Fibroblast of lung (primary cell): ENCODE measurements around the gene RASA1. TPM values are rescaled to one million over a fixed set of nuclear protein-coding genes. Genes with fewer than 3 reads are reported as not detected.

ENCODE experiments used
- DNase-seq, 2 donors: peaks; one replicate each; pipeline versions ENCODE4 v3.0.0 to v3.0.0-alpha.2; 2010; ENCODE audit warnings: low read depth in 2 of 2
- H2AFZ ChIP-seq: 2 replicates; pipeline ENCODE4 v1.5.1; 2012; ENCODE audit warnings: low read length, control low read depth, inconsistent platforms
- H3K27ac ChIP-seq: 2 replicates; pipeline ENCODE4 v1.5.1; 2011; ENCODE audit warnings: low read length, control low read depth; ENCODE audit not compliant: insufficient read depth
- H3K27me3 ChIP-seq: 2 replicates; pipeline ENCODE4 v1.5.1; 2011; ENCODE audit warnings: mild to moderate bottlenecking, low read length; ENCODE audit not compliant: control insufficient read depth, insufficient read depth
- H3K36me3 ChIP-seq: 2 replicates; pipeline ENCODE4 v1.5.1; 2011; ENCODE audit warnings: low read length; ENCODE audit not compliant: control insufficient read depth, insufficient read depth
- H3K4me1 ChIP-seq: 2 replicates; pipeline ENCODE4 v1.5.1; 2011; ENCODE audit warnings: low read length; ENCODE audit not compliant: control insufficient read depth, insufficient read depth; ENCODE audit errors: extremely low read depth
- H3K4me2 ChIP-seq: 2 replicates; pipeline ENCODE4 v1.5.1; 2011; ENCODE audit warnings: low read length, control low read depth; ENCODE audit not compliant: insufficient read depth; ENCODE audit errors: extremely low read depth
- H3K4me3 ChIP-seq, 4 experiments: fragments of 200-600 bp in 1 of 4; sonication (generic) in 1 of 4; replicated peaks in 1 of 4; 2 replicates each; pipeline ENCODE4 v1.5.1; 2011 to 2016; ENCODE audit warnings: low read length in 4 of 4, low read depth in 3 of 4, mild to moderate bottlenecking in 3 of 4, control low read depth in 2 of 4, inconsistent platforms in 1 of 4, mixed read lengths in 1 of 4; ENCODE audit not compliant: insufficient read depth in 1 of 4; ENCODE audit errors: control extremely low read depth in 1 of 4
- H3K79me2 ChIP-seq: 2 replicates; pipeline ENCODE4 v1.5.1; 2012; ENCODE audit warnings: mild to moderate bottlenecking, low read length, inconsistent platforms; ENCODE audit not compliant: control insufficient read depth, insufficient read depth
- H3K9ac ChIP-seq: 2 replicates; pipeline ENCODE4 v1.5.1; 2011; ENCODE audit warnings: mild to moderate bottlenecking, low read length, control low read depth; ENCODE audit not compliant: insufficient read depth
- H3K9me3 ChIP-seq: 2 replicates; pipeline ENCODE4 v1.5.1; 2012; ENCODE audit warnings: low read depth, low read length; ENCODE audit not compliant: control insufficient read depth, insufficient read depth
- H4K20me1 ChIP-seq: 2 replicates; pipeline ENCODE4 v1.5.1; 2011; ENCODE audit warnings: low read length; ENCODE audit not compliant: control insufficient read depth, insufficient read depth; ENCODE audit errors: extremely low read depth
- CTCF ChIP-seq, 2 donors: IDR thresholded peaks in 1 of 2; conservative IDR thresholded peaks in 1 of 2; 1 replicate in 1 of 2; 2 replicates in 1 of 2; pipeline ENCODE4 v1.5.1; 2011 to 2012; ENCODE audit warnings: low read length in 2 of 2, control low read depth in 1 of 2, inconsistent platforms in 1 of 2, low read depth in 1 of 2, mild to moderate bottlenecking in 1 of 2
- EZH2 ChIP-seq: IDR thresholded peaks from 2 replicates; pipeline ENCODE4 v1.5.1; 2012; ENCODE audit warnings: low read length, control low read depth, mild to moderate bottlenecking; ENCODE audit errors: missing control alignments
- polyA minus RNA-seq: library from RNA; depleted of rRNA, polyadenylated mRNA; stranded (reverse); fragments of >200 nt; gene quantifications from 2 replicates; pipeline ENCODE4 v1.2.3, GENCODE V29; 2011; ENCODE audit warnings: low replicate concordance
- polyA plus RNA-seq, 2 donors: library from polyadenylated mRNA; depleted of rRNA in 1 of 2; stranded (reverse) in 1 of 2; unstranded in 1 of 2; fragments of >200 nt; gene quantifications; 2 replicates each; pipeline ENCODE4 v1.2.1, GENCODE V29; 2011 to 2012; ENCODE audit warnings: missing spikeins in 1 of 2
- total RNA-seq: library from RNA; depleted of rRNA; stranded (reverse); fragments of >200 nt; gene quantifications from 2 replicates; pipeline ENCODE4 v1.2.1, GENCODE V29; 2014

RASA1 gene
- total RNA-seq, result 42.1 and 66.6 TPM in 2 replicates
- 45.8 and 64.0 TPM in 2 replicates for polyA plus RNA-seq
- polyA plus RNA-seq (2012), result 27.7 and 41.9 TPM in 2 replicates
- 6.5 and 15.6 TPM in 2 replicates for polyA minus RNA-seq

DNA sequence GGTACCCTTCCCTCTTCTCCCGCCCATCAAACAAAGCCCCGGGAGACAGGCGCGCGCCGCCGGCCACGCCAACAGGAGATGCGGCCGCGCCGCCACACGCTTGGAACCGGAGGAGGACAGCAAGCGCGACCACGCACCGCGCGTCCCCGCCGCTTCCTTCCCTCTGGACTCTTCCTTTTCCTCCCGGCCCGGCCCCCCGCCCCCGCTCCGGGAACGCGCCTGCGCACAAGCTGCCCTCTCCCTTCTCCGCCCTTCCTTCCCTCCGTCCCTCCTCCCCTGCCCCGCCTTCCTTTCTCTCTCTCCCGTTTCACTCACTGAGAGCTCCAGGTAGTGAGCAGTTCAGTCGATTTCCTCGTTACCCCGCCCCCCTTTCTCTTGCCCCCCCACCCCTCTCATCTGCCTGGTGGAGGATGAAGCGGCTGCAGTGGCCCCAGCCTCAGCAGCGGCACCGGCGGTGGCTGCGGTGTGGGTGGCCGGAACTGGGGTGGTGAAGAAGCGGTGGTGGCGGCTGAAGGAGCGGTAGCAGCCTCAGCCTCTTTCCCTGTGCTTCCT lies at the start of gene RASA1:
TSS of gene RASA1 (plus strand) at position 310 of the 552 bp plus-strand sequence. CDS start 569 bp downstream, outside the sequence.
- Histone ChIP-seq H3K4me3 (peak within 1 kb of the TSS; percentile 58 to 85 (median 74)), H3K9ac (peak within 1 kb of the TSS; percentile 86), H2AFZ (peak within 1 kb of the TSS; percentile 96), H3K27ac (peak within 1 kb of the TSS; percentile 80), H3K36me3 (no peaks in the 10 kb centered on the region), H3K27me3 (no peaks in the 10 kb centered on the region), H3K9me3 (no peaks in the 10 kb centered on the region), H3K4me2 (peak within 1 kb of the TSS; percentile 94), H3K4me1 (no peaks in the 10 kb centered on the region), H3K79me2 (peaks cover 48% of the 10 kb centered on the region), H4K20me1 (no peaks in the 10 kb centered on the region)
- TF ChIP-seq EZH2 (no peak), CTCF (conservative IDR thresholded peaks at IDR 0.05 in 1 of 2, IDR thresholded peaks at IDR 0.05 in 1 of 2; ENCODE audit: low read depth in 1 of 2, low read length in 2 of 2) (no peak)
- DNase-seq, result peak; percentile 88 to 92

DNA sequence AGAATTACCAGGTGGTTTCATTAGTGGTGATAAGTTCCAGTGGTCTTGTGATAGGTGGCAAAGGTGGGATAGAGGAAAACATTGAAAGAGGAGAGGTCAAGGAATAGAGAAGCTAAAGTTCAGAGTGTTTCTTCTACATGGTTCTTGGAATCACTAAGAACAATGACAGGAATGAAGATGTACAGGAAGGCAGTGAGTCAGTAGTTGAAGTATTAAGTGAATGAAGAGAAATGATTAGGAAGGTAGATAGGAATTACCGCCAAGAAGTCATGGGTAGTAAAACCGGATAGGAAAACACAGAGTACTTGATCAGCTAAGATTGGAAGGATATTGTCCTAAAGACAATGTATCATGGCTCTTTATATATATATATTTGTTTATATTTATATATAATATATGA lies 37.9 kb upstream of the RASA1 start:
- Histone ChIP-seq H3K27me3 (no peaks in the 10 kb centered on the region), H3K9ac (no peak overlapping the region), H3K9me3 (no peaks in the 10 kb centered on the region), H3K4me1 (no peaks in the 10 kb centered on the region), H3K27ac (no peak overlapping the region), H3K4me2 (no peak overlapping the region), H2AFZ (no peak overlapping the region), H4K20me1 (no peaks in the 10 kb centered on the region), H3K79me2 (no peaks in the 10 kb centered on the region), H3K36me3 (no peaks in the 10 kb centered on the region), H3K4me3 (no peak overlapping the region)
- DNase-seq, result peak in 1 of 2 donors; percentile 52
- no peak for TF ChIP-seq EZH2
- no peak for TF ChIP-seq CTCF (conservative IDR thresholded peaks at IDR 0.05 in 1 of 2, IDR thresholded peaks at IDR 0.05 in 1 of 2; ENCODE audit: low read depth in 1 of 2, low read length in 2 of 2)

- no peak overlapping the region for H3K9ac ChIP-seq
- no peaks in the 10 kb centered on the region for H3K27me3 ChIP-seq
- H3K4me2 ChIP-seq, result no peak overlapping the region
- no peaks in the 10 kb centered on the region for H3K4me1 ChIP-seq
- TF ChIP-seq EZH2, result no peak
- TF ChIP-seq CTCF (conservative IDR thresholded peaks at IDR 0.05 in 1 of 2, IDR thresholded peaks at IDR 0.05 in 1 of 2; ENCODE audit: low read depth in 1 of 2, low read length in 2 of 2), result no peak
- H3K4me3 ChIP-seq, result no peak overlapping the region
- H3K79me2 ChIP-seq, result no peaks in the 10 kb centered on the region
- H3K9me3 ChIP-seq, result no peaks in the 10 kb centered on the region
- DNase-seq, result peak in 1 of 2 donors; percentile 11
- H2AFZ ChIP-seq, result no peak overlapping the region
- no peaks in the 10 kb centered on the region for H3K36me3 ChIP-seq
- H4K20me1 ChIP-seq, result no peaks in the 10 kb centered on the region
- no peak overlapping the region for H3K27ac ChIP-seq
These were observed 36.5 kb upstream of the RASA1 start for GRCh38 chr5:87231037-87231808.
